ENCODE measurements around the gene ZSWIM7.
"Not testable (repeated sequence)": the region's sequence is repeated elsewhere in the genome, so short reads cannot be mapped to it uniquely, and the experiment has no call there.

ZSWIM7 gene

GRCh38 chr17:15957608-15958307 is 41.7 kb downstream of the ZSWIM7 start:
- DNase-seq (ENCODE audit: low spot score), result no peak

DNA sequence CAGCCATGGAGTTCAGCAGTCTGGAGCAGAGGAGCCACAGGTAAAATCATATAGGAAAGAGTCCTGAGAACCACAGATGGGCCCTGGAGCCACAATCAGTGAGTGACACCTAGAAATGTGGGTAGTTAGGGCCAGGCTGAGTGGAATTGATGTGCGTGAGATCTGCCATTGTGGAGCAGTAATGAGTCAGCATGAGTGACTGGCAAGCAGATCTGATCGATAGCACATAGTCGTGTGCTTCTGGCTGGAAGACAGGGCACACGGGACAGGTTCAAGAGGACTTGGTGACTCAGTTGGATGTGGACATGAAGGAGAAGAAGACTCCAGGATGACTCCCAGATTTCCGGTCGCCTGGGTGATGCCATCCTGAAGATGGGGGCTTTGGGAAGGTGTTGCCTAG is 42.3 kb downstream of the ZSWIM7 start:
- no peak for DNase-seq (ENCODE audit: low spot score)

DNA sequence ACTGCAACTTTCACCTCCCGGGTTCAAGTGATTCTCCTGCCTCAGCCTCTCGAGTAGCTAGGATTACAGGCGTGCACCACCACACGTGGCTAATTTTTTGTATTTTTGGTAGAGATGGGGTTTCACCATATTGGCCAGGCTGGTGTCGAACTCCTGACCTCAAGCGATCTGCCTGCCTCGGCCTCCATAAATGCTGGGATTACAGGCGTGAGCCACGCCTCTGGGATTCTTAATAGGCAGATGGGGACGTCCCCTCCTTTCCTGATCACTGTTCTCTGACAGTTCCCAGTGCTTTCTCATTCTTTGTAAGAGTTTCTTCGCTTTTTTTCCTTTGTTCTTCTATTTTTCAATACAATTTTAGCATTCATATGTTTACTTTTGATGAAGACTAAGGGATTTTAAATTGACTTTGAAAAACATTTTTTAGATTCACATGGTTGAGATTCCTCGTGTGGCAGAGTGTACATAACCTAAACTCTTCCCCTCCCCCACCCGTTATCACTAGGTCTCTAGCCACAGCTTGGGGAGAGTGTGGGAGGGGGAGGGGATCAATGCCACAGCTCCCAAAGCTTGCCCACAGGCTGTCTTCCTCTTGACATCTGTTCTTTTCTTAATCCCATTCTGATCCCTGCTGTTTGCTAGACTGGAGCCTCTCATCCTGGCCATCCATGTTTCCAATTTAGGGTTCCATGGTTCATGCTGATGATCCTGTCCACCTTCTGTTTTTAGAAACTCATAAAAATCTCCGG is 43.5 kb downstream of the ZSWIM7 start:
- no peak for DNase-seq (ENCODE audit: low spot score)

GRCh38 chr17:15954222-15954621 is 45.3 kb downstream of the ZSWIM7 start:
- peak; percentile 84 for DNase-seq (ENCODE audit: low spot score)

DNA sequence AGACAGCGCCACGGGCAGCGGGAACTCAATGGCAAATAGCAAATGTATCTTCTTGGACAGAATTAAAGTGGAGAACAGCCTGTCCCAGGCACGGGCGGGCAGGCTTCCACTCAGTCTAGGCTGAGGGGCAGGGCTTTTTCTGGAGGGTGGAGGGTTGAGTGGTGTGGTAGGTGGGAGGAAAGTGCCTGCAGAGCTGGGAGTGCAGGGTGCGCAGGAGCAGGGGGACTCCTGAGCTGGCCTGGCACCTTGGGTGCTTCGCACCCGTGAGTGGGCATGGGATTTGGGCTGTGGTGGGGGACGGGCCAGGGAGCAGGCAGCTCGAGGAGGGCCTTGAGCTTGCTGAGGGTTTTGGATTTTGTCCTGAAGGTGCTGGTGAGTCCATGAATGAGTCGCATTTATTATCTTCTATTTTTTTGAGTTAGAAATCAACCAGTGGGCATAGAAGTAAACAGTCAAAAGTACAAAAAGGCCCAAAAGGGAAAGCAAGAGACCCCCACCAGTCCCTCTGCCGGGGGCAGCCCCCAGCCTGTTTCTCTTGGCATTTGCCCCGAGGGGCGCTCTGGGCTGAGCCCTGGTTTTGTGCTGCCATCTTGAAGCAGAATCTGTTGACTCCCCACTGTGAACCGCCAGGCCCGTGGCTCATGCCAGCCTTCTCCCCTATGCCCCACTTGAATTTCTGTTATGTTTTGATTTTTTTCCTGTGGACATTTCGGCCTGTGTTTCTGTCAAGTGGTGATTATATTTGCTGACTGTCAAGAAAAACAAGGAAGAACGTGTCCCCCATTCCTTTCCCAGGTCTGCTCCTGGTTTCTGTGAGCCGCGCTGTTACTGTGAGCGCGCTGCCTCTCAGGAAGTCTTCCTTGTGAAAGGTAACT is 46.4 kb downstream of the ZSWIM7 start:
- no peak for DNase-seq (ENCODE audit: low spot score)

DNA sequence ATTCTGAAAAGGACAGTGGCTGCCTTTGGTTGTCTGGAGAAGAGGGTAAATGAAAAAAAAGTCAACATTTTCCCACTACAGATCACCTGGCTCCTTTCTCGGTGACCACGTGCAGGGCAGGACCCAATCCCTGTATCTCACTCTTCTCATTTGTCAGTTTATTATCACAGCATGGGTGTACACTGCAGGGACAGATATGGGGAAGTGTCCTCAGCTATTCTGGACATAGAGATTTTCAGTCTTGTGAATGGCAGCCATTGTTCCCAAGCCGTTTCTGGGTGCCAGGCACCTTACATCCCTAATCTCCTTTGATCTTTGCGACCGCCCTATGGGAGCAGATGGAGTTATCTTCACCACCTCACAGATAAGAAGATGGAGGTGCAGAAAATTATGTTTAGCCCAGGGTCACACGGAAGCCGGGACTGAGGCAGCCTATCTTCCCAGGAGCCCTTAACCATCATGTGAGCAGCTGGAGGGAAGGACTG is 47.4 kb downstream of the ZSWIM7 start:
- no peak for DNase-seq (ENCODE audit: low spot score)

GRCh38 chr17:15951368-15952047 is 48.0 kb downstream of the ZSWIM7 start:
- no peak for DNase-seq (ENCODE audit: low spot score)

- DNase-seq (ENCODE audit: low spot score), result no peak
Measured at GRCh38 chr17:15947976-15948752, 51.3 kb downstream of the ZSWIM7 start.

DNA sequence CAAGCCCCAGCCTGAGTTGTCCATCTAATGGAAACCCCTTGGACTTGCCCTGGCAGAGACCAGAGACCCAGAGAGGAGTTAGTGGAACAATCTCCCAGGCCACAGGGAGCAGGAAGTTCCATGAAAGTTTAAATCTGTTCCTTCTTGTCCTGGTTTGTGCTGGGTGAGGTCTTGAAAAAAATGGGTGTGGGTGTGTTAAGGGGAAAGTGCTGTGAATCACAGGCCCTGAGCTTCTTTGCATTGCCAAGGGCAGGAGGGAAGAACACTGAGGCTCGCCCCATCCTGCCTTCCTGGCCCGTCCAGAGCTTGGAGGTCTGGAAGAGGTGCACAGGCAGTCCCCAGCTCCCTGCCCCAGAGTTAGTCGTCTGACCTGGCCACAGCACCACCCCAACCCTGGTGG is 52.2 kb downstream of the ZSWIM7 start:
- peak; percentile 74 for DNase-seq (ENCODE audit: low spot score)

- no peak for DNase-seq (ENCODE audit: low spot score)
Measured at GRCh38 chr17:15946611-15947120, 52.8 kb downstream of the ZSWIM7 start.

DNA sequence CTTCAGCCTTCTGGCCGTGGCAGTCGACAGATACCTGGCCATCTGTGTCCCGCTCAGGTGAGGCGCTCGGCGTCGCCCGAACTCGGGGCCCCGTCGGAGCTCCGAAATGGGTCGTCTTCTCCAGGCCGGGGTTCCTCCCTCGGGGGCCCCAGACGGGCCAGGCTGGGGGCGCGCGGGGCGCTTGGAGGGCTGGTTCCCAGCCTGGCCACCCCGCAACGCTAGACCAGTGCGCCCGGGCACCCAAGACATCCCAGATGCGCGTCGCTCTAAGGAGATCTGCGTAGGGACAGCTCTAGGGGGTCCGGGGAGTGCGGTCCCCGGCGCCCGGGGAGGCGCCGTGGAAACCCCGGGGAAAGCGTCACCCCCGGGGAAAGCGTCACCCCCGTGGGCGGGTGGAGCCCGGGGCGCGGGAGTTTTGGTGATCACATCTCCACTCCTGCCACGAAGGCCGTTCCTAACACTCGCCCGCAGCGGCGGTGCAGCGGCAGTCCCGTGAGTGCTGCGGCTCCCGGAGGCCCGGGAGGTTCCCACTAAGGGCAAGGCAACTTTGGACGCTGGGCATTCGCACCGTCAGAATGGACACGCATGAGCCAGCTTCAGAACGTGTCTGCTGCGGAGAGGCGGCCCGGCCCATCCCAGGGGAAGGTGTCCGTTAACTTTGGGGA is 53.8 kb downstream of the ZSWIM7 start:
- peak; percentile 32 for DNase-seq (ENCODE audit: low spot score)

GRCh38 chr17:15944759-15945526 is 54.6 kb downstream of the ZSWIM7 start, which contains the start of gene ADORA2B:
ADORA2B (plus strand) TSS chr17:15945130; CDS start chr17:15945249, 119 bp downstream.
- peak; percentile 94 for DNase-seq (ENCODE audit: low spot score)

GRCh38 chr17:15943971-15944758 is 55.3 kb downstream of the ZSWIM7 start:
- no peak for DNase-seq (ENCODE audit: low spot score)

DNA sequence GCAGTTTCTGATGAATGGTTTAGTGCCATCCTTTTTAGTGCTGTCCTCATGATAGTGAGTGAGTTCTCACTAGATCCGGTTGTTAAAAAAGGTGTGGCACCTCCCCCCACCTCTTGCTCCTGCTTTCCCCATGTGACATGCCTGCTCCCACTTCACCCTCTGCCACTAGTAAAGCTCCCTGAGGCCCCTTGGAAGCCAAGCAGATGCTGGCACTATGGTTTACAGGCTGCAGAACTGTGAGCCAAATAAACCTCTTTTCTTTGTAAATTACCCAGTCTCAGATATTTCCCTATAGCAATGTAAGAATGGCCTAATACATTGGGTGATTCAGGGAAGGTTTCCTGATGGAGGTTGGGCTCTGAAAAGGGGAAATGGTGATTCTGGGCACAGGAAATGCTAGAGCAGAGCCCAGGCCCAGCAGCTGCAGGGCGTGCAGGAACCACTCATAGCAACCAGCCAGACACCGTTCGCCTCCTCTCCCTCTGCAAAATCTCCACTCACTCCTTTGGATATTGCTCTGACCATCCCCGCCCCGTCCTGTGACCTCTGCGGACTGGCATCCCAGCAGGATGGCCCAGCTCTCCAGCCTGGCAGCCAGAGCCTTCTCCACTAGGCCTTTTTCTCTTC is 57.2 kb downstream of the ZSWIM7 start:
- no peak for DNase-seq (ENCODE audit: low spot score)

DNA sequence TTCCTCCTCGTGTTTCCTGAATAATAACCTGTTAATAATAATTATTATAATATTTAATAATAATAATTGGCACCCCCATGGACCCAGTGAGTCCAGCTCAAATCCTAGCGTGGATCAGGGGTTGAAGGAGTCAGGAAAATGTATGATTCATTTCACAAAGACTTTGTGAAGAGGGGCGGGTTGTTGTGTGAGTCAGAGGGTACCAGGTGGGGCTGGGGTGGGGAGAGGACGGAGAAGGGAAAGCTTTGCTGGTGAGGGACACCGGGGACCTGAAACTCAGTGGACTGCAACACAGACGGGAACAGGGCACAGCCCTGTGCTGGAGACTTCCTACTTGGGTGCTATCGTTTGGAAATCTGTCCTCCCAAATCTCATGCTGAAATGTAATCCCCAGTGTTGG is 57.7 kb downstream of the ZSWIM7 start:
- no peak for DNase-seq (ENCODE audit: low spot score)

DNA sequence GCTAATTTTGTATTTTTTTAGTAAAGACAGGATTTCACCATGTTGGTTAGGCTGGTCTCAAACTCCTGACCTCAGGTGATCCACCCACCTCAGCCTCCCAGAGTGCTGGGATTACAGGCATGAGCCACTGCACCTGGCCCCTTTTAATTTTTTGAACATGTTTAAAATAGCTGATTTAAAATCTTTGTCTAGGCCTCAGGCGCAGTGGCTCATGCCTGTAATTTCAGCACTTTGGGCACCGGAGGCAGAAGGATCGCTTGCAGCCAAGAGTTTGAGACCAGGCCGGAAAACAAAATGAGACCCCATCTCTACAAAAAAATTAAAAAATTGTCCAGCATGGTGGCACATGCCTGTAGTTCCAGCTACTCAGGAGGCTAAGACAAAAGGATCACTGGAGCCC is 63.0 kb downstream of the ZSWIM7 start:
- DNase-seq (ENCODE audit: low spot score), result not testable (repeated sequence)

- no peak for DNase-seq (ENCODE audit: low spot score)
Measured at GRCh38 chr17:15935891-15936290, 63.6 kb downstream of the ZSWIM7 start.

DNA sequence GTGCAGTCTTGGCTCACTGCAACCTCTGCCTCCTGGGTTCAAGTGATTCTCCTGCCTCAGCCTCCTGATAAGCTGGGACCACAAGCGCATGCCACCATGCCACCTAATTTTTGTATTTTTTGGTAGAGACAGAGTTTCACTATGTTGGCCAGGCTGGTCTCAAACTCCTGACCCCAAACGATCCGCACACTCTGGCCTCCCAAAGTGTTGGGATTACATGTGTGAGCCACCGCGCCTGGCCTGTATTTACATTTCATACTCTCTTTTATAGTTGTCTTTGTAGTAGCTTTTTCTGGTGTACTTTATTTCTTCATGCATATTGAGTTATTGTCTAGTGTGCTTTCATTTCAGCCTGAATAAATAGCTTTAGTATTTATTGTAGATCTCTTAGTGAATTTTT is 64.6 kb downstream of the ZSWIM7 start:
- DNase-seq (ENCODE audit: low spot score), result no peak

Data from GM03348 (cell line).